OCI-LY7 (cell line): ENCODE measurements around the gene ZNF335.

Experiments
- EZH2phosphoT487 ChIP-seq: fragments of 200-600 bp; sonication (generic); IDR thresholded peaks from 2 replicates; pipeline ENCODE4 v1.6.1; 2018; ENCODE audit warnings: low read depth, borderline replicate concordance, mild to moderate bottlenecking, mixed run types, antibody characterized with exemption, low read length, moderate library complexity, mixed read lengths
- TF ChIP-seq, protein P1 (sequence below): fragments of 200-600 bp; sonication (generic); conservative IDR thresholded peaks from 2 replicates; pipeline ENCODE4 v1.5.1; 2014; ENCODE audit warnings: mild to moderate bottlenecking, antibody characterized with exemption, low read length, moderate library complexity, mixed read lengths

DNA sequence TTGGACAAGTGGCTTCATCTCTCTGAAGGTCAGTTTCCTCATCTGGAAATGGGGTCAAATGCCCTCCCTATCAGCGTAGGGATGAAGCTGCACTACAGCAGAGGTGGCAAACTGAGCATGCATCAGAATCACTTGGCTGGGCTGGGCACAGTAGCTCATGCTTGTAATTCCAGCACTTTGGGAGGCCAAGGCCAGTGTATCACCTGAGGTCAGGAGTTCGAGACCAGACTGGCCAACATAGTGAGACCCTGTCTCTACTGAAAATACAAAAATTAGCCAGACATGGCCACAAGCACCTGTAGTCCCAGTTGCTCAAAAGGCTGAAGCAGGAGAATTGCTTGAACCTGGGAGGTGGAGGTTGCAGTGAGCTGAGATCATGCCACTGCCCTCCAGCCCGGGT, 30.0 kb upstream of the ZNF335 start:
- TF ChIP-seq, protein P1, sequence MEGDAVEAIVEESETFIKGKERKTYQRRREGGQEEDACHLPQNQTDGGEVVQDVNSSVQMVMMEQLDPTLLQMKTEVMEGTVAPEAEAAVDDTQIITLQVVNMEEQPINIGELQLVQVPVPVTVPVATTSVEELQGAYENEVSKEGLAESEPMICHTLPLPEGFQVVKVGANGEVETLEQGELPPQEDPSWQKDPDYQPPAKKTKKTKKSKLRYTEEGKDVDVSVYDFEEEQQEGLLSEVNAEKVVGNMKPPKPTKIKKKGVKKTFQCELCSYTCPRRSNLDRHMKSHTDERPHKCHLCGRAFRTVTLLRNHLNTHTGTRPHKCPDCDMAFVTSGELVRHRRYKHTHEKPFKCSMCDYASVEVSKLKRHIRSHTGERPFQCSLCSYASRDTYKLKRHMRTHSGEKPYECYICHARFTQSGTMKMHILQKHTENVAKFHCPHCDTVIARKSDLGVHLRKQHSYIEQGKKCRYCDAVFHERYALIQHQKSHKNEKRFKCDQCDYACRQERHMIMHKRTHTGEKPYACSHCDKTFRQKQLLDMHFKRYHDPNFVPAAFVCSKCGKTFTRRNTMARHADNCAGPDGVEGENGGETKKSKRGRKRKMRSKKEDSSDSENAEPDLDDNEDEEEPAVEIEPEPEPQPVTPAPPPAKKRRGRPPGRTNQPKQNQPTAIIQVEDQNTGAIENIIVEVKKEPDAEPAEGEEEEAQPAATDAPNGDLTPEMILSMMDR: no peak
- no peak for TF ChIP-seq EZH2phosphoT487
